GM12891 (cell line): ENCODE data around the gene SLC25A36.
"Not testable (repeated sequence)": the region's sequence is repeated elsewhere in the genome, so short reads cannot be mapped to it uniquely, and the experiment has no call there.

ENCODE experiments used
- POLR2A ChIP-seq: IDR thresholded peaks from 2 replicates; pipeline ENCODE4 v1.6.1; 2011; ENCODE audit warnings: low read depth, low read length, control low read depth
- POLR2AphosphoS5 ChIP-seq: IDR thresholded peaks from 2 replicates; pipeline ENCODE4 v1.6.1; 2011; ENCODE audit warnings: low read depth, low read length, control low read depth
- POU2F2 ChIP-seq: IDR thresholded peaks from 2 replicates; pipeline ENCODE4 v1.6.1; 2011; ENCODE audit warnings: low read depth, mild to moderate bottlenecking, control low read depth, low read length, moderate library complexity
- SPI1 ChIP-seq: IDR thresholded peaks from 2 replicates; pipeline ENCODE4 v1.6.1; 2011; ENCODE audit warnings: low read depth, low read length, control low read depth
- TAF1 ChIP-seq: IDR thresholded peaks from 2 replicates; pipeline ENCODE4 v1.6.1; 2011; ENCODE audit warnings: low read depth, low read length, control low read depth

- not testable (repeated sequence) for TF ChIP-seq POLR2A, POLR2AphosphoS5, TAF1, SPI1, POU2F2
These were observed 2.3 kb upstream of the SLC25A36 start for GRCh38 chr3:140939305-140939704.
